ENCODE results near the gene APCDD1. TPM values are rescaled to one million over a fixed set of nuclear protein-coding genes. Genes with fewer than 3 reads are reported as not detected.

APCDD1 gene
- total RNA-seq, 1 donor from 2014 or later, result not detected

- no peaks in the 10 kb centered on the region for H3K36me3 Mint-ChIP-seq (ENCODE audit: low read depth)
- no peak overlapping the region for H3K4me3 Mint-ChIP-seq
- no peak for DNase-seq
- H3K27me3 Mint-ChIP-seq, result peaks cover 2% of the 10 kb centered on the region
- intact Hi-C loops (cut with micrococcal nuclease), result no loop called here
- no peaks in the 10 kb centered on the region for H3K4me1 Mint-ChIP-seq
- H3K27ac Mint-ChIP-seq, result no peak overlapping the region
- peaks cover 6% of the 10 kb centered on the region for H3K9me3 Mint-ChIP-seq
Observed at GRCh38 chr18:10419420-10420103, 34.9 kb upstream of the APCDD1 start.

- DNase-seq, result no peak
- Mint-ChIP-seq H3K4me1 (no peaks in the 10 kb centered on the region), H3K27me3 (peaks cover 4% of the 10 kb centered on the region), H3K27ac (no peak overlapping the region), H3K9me3 (peaks cover 6% of the 10 kb centered on the region), H3K4me3 (no peak overlapping the region), H3K36me3 (ENCODE audit: low read depth) (no peaks in the 10 kb centered on the region)
- intact Hi-C loops (cut with micrococcal nuclease), result no loop called here
Observed at GRCh38 chr18:10420561-10421352, 33.7 kb upstream of the APCDD1 start.

DNA sequence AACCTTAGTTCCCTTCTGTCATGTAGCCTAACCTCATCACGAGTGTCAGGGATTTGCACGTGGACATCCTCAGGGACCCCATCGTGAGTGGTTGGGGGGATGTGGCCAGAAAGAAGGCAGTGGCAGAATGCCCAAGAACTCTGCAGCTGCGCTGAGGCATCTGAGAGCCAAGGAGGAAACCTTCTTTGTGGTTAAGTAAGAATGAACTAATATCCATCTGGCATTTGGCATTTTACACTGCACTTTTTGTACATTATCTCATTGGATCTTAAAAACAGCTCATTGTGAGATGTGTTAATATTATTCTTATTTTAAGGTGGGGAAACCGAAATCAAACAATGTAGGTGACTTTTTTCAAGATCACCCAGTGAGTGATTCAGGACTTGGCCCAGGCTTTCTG lies 32.6 kb upstream of the APCDD1 start:
- Mint-ChIP-seq H3K27me3 (peaks cover 4% of the 10 kb centered on the region), H3K4me1 (no peaks in the 10 kb centered on the region), H3K36me3 (ENCODE audit: low read depth) (no peaks in the 10 kb centered on the region), H3K27ac (no peak overlapping the region), H3K4me3 (no peak overlapping the region), H3K9me3 (peaks cover 6% of the 10 kb centered on the region)
- intact Hi-C loops (cut with micrococcal nuclease), result no loop called here
- no peak for DNase-seq

DNA sequence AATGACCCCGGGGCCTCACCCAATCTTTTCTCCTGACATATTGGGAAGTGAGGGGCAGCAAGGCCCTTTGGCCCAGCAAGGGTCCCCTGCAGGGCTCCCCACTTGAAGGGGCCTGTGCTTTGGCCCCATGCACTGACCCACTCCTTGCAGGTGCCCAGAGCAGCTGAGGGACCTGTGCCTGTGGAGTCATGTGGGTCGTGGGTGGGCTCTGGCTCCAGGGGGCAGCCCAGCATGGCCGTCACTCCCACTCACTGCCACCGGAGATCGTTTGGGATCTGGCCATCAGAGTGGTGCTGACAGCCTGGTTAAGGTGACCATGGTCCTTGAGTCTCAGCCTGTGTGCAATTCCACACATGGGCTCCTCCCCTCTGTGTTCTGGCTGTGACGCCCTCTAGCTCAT lies 31.7 kb upstream of the APCDD1 start:
- Mint-ChIP-seq H3K4me3 (no peak overlapping the region), H3K4me1 (no peaks in the 10 kb centered on the region), H3K27me3 (peaks cover 4% of the 10 kb centered on the region), H3K36me3 (ENCODE audit: low read depth) (no peaks in the 10 kb centered on the region), H3K9me3 (peaks cover 6% of the 10 kb centered on the region), H3K27ac (no peak overlapping the region)
- intact Hi-C loops (cut with micrococcal nuclease), result no loop called here
- DNase-seq, result no peak

GRCh38 chr18:10424585-10425307 lies 29.7 kb upstream of the APCDD1 start:
- no peak overlapping the region for H3K27ac Mint-ChIP-seq
- no peak for DNase-seq
- H3K36me3 Mint-ChIP-seq (ENCODE audit: low read depth), result no peaks in the 10 kb centered on the region
- H3K4me3 Mint-ChIP-seq, result no peak overlapping the region
- peaks cover 6% of the 10 kb centered on the region for H3K9me3 Mint-ChIP-seq
- H3K27me3 Mint-ChIP-seq, result peaks cover 4% of the 10 kb centered on the region
- no peaks in the 10 kb centered on the region for H3K4me1 Mint-ChIP-seq
- intact Hi-C loops (cut with micrococcal nuclease), result no loop called here

- H3K4me3 Mint-ChIP-seq, result no peak overlapping the region
- H3K36me3 Mint-ChIP-seq (ENCODE audit: low read depth), result no peaks in the 10 kb centered on the region
- no peaks in the 10 kb centered on the region for H3K4me1 Mint-ChIP-seq
- H3K27ac Mint-ChIP-seq, result no peak overlapping the region
- H3K9me3 Mint-ChIP-seq, result no peaks in the 10 kb centered on the region
- intact Hi-C loops (cut with micrococcal nuclease), result no loop called here
- DNase-seq, result no peak
- peaks cover 4% of the 10 kb centered on the region for H3K27me3 Mint-ChIP-seq
Observed at GRCh38 chr18:10430677-10431076, 23.8 kb upstream of the APCDD1 start.

DNA sequence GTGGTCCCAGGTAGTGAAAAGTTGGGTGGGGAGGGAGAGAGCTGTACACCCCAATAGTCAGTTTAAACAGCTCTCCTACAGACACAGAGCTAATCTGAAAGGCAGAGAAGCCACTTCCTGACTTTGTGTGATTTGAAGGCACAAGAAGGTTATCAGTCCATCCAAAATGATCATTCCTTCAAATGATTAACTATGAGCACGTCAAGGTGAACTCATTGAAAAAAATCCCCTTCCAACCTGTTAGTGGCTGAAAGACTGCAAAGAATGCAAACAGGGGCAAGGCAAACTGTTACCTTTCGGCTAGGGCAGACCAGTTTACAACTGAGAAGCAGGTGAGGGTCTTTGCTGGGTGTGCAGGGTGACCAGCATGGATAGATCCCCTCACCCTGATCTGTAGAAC lies 22.8 kb upstream of the APCDD1 start:
- Mint-ChIP-seq H3K4me1 (no peaks in the 10 kb centered on the region), H3K27ac (no peak overlapping the region), H3K27me3 (peaks cover 4% of the 10 kb centered on the region), H3K9me3 (no peaks in the 10 kb centered on the region), H3K36me3 (ENCODE audit: low read depth) (no peaks in the 10 kb centered on the region), H3K4me3 (no peak overlapping the region)
- no peak for DNase-seq
- intact Hi-C loops (cut with micrococcal nuclease), result no loop called here

DNA sequence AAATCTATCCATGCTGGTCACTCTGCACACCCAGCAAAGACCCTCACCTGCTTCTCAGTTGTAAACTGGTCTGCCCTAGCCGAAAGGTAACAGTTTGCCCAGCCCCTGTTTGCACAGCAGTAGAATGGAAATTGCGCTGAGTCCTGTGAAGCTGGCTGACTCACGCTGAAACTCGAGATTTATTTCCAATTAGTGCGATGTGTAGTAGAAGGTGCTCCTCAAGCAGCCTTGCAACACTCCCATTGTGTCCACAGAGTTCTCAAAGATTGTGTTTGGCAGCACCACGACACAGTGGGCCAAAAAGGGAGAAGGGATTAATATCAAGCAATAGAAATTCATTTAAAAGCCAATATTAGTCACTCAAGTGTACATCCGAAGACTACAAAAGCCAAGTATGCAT lies 21.7 kb upstream of the APCDD1 start:
- H3K9me3 Mint-ChIP-seq, result no peaks in the 10 kb centered on the region
- no peaks in the 10 kb centered on the region for H3K4me1 Mint-ChIP-seq
- H3K27ac Mint-ChIP-seq, result no peak overlapping the region
- intact Hi-C loops (cut with micrococcal nuclease), result no loop called here
- no peak for DNase-seq
- peaks cover 6% of the 10 kb centered on the region for H3K27me3 Mint-ChIP-seq
- no peak overlapping the region for H3K4me3 Mint-ChIP-seq
- H3K36me3 Mint-ChIP-seq (ENCODE audit: low read depth), result no peaks in the 10 kb centered on the region

DNA sequence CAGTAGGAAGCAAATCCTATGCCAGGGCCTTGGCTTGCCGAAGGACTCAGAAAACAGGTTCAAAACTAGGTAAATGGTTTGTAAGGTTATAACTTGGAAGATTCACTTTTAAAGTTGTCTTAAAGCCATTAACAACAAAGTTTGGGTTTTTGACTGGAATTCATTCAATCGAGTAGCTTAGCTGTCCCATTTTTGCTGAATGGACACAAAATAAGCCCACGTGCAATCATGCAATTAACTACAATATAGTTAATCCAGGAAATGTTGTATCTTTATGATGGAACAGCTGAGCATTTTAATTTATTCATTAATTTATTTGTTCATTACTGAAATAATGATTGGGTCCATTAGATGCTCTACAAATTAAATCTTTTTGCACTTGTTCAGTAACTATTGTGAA lies 18.3 kb upstream of the APCDD1 start:
- H3K36me3 Mint-ChIP-seq (ENCODE audit: low read depth), result no peaks in the 10 kb centered on the region
- DNase-seq, result no peak
- H3K27ac Mint-ChIP-seq, result no peak overlapping the region
- H3K4me1 Mint-ChIP-seq, result no peaks in the 10 kb centered on the region
- intact Hi-C loops (cut with micrococcal nuclease), result loop anchor here (5.0 kb wide), 1 partner anchor 36 kb away; no protein-coding TSS in a partner anchor
- no peaks in the 10 kb centered on the region for H3K9me3 Mint-ChIP-seq
- H3K4me3 Mint-ChIP-seq, result no peak overlapping the region
- peaks cover 6% of the 10 kb centered on the region for H3K27me3 Mint-ChIP-seq

DNA sequence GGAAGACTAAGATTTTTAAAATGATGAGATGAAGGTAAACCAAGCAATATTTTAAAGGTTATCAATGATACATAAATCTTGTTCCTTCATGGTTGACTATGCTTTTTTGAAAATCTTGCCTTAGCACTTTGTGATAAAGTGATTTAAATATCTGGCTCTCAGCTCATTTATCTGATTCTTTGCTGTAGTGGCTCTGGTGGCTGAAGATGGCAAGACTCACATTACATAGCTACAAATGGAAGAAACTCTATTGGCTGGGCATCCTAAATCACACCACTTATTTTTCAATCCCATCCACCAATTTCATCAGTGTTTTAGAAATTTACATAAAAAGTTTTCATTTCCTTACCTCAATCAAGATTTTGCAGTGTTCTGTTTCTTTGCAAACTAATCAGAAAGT lies 16.6 kb upstream of the APCDD1 start:
- DNase-seq, result no peak
- no peak overlapping the region for H3K4me3 Mint-ChIP-seq
- no peaks in the 10 kb centered on the region for H3K9me3 Mint-ChIP-seq
- H3K27me3 Mint-ChIP-seq, result peaks cover 9% of the 10 kb centered on the region
- H3K4me1 Mint-ChIP-seq, result no peaks in the 10 kb centered on the region
- no peak overlapping the region for H3K27ac Mint-ChIP-seq
- no peaks in the 10 kb centered on the region for H3K36me3 Mint-ChIP-seq (ENCODE audit: low read depth)
- intact Hi-C loops (cut with micrococcal nuclease), result loop anchor here (5.0 kb wide), 1 partner anchor 34 kb away; no protein-coding TSS in a partner anchor

- intact Hi-C loops (cut with micrococcal nuclease), result loop anchor here (5.0 kb wide), 1 partner anchor 32 kb away; no protein-coding TSS in a partner anchor
- DNase-seq, result no peak
- no peaks in the 10 kb centered on the region for H3K4me1 Mint-ChIP-seq
- peaks cover 9% of the 10 kb centered on the region for H3K27me3 Mint-ChIP-seq
- no peak overlapping the region for H3K4me3 Mint-ChIP-seq
- no peak overlapping the region for H3K27ac Mint-ChIP-seq
- H3K36me3 Mint-ChIP-seq (ENCODE audit: low read depth), result no peaks in the 10 kb centered on the region
- no peaks in the 10 kb centered on the region for H3K9me3 Mint-ChIP-seq
Observed at GRCh38 chr18:10439898-10440297, 14.5 kb upstream of the APCDD1 start.

GRCh38 chr18:10440884-10441283 lies 13.6 kb upstream of the APCDD1 start:
- H3K4me3 Mint-ChIP-seq, result no peak overlapping the region
- no peak for DNase-seq
- no peaks in the 10 kb centered on the region for H3K9me3 Mint-ChIP-seq
- no peaks in the 10 kb centered on the region for H3K4me1 Mint-ChIP-seq
- no peak overlapping the region for H3K27ac Mint-ChIP-seq
- no peaks in the 10 kb centered on the region for H3K36me3 Mint-ChIP-seq (ENCODE audit: low read depth)
- peaks cover 5% of the 10 kb centered on the region for H3K27me3 Mint-ChIP-seq
- intact Hi-C loops (cut with micrococcal nuclease), result no loop called here

- H3K4me3 Mint-ChIP-seq, result no peak overlapping the region
- no peak overlapping the region for H3K27ac Mint-ChIP-seq
- DNase-seq, result no peak
- H3K9me3 Mint-ChIP-seq, result no peaks in the 10 kb centered on the region
- H3K4me1 Mint-ChIP-seq, result no peaks in the 10 kb centered on the region
- intact Hi-C loops (cut with micrococcal nuclease), result no loop called here
- H3K36me3 Mint-ChIP-seq (ENCODE audit: low read depth), result no peaks in the 10 kb centered on the region
- peaks cover 5% of the 10 kb centered on the region for H3K27me3 Mint-ChIP-seq
Observed at GRCh38 chr18:10441472-10441871, 13.0 kb upstream of the APCDD1 start.

GRCh38 chr18:10442551-10442971 lies 11.9 kb upstream of the APCDD1 start:
- Mint-ChIP-seq H3K27ac (no peak overlapping the region), H3K36me3 (ENCODE audit: low read depth) (no peaks in the 10 kb centered on the region), H3K9me3 (no peaks in the 10 kb centered on the region), H3K4me3 (no peak overlapping the region), H3K27me3 (peaks cover 4% of the 10 kb centered on the region), H3K4me1 (no peaks in the 10 kb centered on the region)
- DNase-seq, result no peak
- intact Hi-C loops (cut with micrococcal nuclease), result no loop called here
